Brain microvascular endothelial cell (primary cell): ENCODE results near the gene PDSS2.
"Not testable (repeated sequence)": the region's sequence is repeated elsewhere in the genome, so short reads cannot be mapped to it uniquely, and the experiment has no call there.

ENCODE experiments used
- DNase-seq: peaks from one replicate; pipeline ENCODE4 v3.0.0-alpha.2; 2020
- H3K27ac ChIP-seq: fragments of 250-450 bp; sonication (Bioruptor Pico); 2 replicates; pipeline ENCODE4 v1.5.1; 2020; ENCODE audit warnings: mild to moderate bottlenecking, moderate library complexity
- H3K27me3 ChIP-seq: fragments of 250-450 bp; sonication (Bioruptor Pico); replicated peaks from 2 replicates; pipeline ENCODE4 v1.5.1; 2020; ENCODE audit warnings: mild to moderate bottlenecking
- H3K36me3 ChIP-seq: fragments of 250-450 bp; sonication (Bioruptor Pico); replicated peaks from 2 replicates; pipeline ENCODE4 v1.5.1; 2020; ENCODE audit warnings: mild to moderate bottlenecking
- H3K4me3 ChIP-seq: 2 replicates; pipeline ENCODE4 v1.5.1; 2011; ENCODE audit warnings: low read depth, mild to moderate bottlenecking, control low read depth, low read length, moderate library complexity
- in situ Hi-C: cut with HindIII; loops from 2 replicates; pipeline ENCODE4 v1.10.0; 2017; ENCODE audit warnings: low sequenced_read_pairs, low pct_ligation_motif_present
- TF ChIP-seq, protein P1 (sequence below): IDR thresholded peaks from 2 replicates; pipeline ENCODE4 v1.5.1; 2011; ENCODE audit warnings: low read depth, mild to moderate bottlenecking, moderate library complexity, low read length, control low read depth, inconsistent platforms; ENCODE audit errors: missing control alignments

The PDSS2 gene

DNA sequence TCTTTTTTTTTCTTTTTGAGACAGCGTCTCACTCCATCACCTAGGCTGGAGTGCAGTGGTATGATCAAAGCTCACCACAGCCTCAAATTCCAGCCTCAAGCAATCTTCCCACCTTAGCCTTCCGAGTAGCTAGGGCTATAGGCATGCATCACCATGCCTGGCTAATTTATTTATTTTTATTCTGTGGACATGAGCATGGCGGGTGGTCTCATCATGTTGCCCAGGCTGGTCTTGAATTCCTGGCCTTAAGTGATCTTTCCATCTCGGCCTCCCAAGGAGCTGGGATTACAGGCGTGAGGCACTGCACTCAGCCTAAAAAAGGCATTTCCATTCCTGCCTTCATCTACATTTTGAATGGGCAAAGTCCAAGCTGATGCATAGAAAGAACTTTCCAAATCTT, 287.9 kb downstream of the PDSS2 start:
- in situ Hi-C loops, result no loop called here

DNA sequence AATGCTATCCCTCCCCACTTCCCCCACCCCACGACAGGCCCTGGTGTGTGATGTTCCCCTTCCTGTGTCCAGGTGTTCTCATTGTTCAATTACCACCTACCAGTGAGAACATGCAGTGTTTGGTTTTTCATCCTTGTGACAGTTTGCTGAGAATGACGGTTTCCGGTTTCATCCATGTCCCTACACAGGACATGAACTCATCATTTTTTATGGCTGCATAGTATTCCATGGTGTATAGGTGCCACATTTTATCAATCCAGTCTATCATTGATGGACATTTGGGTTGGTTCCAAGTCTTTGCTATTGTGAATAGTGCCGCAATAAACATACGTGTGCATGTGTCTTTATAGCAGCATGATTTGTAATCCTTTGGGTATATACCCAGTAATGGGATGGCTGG, 295.1 kb downstream of the PDSS2 start:
- DNase-seq, H3K36me3 ChIP-seq, H3K27me3 ChIP-seq, H3K27ac ChIP-seq, H3K4me3 ChIP-seq, in situ Hi-C loops: not testable (repeated sequence)

More for the DNA sequence above, 287.9 kb downstream of the PDSS2 start:
- Histone ChIP-seq H3K4me3 (no peak overlapping the region), H3K27ac (no peak overlapping the region), H3K27me3 (no peaks in the 10 kb centered on the region), H3K36me3 (no peaks in the 10 kb centered on the region)
- TF ChIP-seq, protein P1, sequence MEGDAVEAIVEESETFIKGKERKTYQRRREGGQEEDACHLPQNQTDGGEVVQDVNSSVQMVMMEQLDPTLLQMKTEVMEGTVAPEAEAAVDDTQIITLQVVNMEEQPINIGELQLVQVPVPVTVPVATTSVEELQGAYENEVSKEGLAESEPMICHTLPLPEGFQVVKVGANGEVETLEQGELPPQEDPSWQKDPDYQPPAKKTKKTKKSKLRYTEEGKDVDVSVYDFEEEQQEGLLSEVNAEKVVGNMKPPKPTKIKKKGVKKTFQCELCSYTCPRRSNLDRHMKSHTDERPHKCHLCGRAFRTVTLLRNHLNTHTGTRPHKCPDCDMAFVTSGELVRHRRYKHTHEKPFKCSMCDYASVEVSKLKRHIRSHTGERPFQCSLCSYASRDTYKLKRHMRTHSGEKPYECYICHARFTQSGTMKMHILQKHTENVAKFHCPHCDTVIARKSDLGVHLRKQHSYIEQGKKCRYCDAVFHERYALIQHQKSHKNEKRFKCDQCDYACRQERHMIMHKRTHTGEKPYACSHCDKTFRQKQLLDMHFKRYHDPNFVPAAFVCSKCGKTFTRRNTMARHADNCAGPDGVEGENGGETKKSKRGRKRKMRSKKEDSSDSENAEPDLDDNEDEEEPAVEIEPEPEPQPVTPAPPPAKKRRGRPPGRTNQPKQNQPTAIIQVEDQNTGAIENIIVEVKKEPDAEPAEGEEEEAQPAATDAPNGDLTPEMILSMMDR, result no peak
- DNase-seq, result no peak

DNA sequence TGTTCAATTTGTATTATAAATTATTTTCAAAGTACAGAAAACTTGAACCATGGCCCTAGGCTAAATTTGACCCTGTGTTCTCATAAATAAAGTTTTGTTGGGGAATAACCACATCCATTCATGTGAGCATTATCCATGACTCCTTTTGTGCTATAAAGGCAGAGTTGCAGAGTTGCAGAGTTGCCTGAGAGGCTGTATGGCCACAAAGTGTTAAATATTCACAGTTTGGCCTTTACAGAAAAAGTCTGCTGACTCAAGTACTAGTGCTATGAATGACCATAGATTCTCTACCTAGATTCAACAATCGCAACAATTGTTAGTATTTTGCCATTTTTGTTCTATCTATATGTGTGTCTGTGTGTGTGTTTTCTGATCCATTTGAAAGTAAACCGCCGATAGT, 297.8 kb downstream of the PDSS2 start:
- no peak overlapping the region for H3K27ac ChIP-seq
- DNase-seq, result no peak
- H3K4me3 ChIP-seq, result no peak overlapping the region
- in situ Hi-C loops, result no loop called here
- no peaks in the 10 kb centered on the region for H3K27me3 ChIP-seq
- TF ChIP-seq, protein P1, result no peak
- H3K36me3 ChIP-seq, result no peaks in the 10 kb centered on the region

DNA sequence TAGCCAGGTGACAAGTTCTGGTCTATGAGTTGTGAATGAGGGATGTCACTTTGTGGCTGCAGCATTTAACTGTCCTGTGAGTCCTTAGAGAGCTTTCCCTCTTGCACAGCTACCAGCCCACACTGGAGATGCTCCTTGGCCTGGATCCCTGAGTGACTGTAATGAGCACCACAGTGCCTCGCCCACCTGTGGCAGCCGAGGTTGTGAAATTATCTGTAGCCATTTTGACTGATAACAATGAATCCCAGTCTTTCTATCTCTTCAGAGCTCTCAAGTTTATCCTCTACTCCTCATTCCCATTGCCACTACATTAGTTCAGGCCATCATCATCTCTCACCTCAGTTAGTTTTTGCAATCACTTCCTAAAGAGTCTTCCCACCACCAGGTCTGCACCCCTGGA, 302.7 kb downstream of the PDSS2 start:
- no peak for DNase-seq
- Histone ChIP-seq H3K4me3 (no peak overlapping the region), H3K36me3 (no peaks in the 10 kb centered on the region), H3K27me3 (no peaks in the 10 kb centered on the region), H3K27ac (no peak overlapping the region)
- TF ChIP-seq, protein P1, result no peak
- in situ Hi-C loops, result no loop called here

DNA sequence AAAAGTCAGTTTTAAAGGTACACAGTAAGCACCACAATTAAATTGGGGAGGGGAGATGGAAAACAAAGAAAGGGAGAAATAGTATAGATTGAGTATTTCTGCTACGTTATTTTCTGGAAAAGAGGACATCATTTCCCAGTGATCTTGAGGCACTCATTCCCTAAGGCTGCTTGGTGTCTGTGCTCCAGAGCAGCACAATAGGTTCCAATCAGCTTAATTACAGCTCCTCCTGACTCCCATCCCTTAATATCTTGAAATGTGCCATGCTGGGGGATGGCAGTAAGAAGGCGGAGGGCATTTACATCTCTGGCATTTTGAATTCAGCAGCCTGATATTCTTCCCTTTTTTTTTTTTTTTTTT, 304.6 kb downstream of the PDSS2 start:
- no peak for DNase-seq
- TF ChIP-seq, protein P1, result no peak

DNA sequence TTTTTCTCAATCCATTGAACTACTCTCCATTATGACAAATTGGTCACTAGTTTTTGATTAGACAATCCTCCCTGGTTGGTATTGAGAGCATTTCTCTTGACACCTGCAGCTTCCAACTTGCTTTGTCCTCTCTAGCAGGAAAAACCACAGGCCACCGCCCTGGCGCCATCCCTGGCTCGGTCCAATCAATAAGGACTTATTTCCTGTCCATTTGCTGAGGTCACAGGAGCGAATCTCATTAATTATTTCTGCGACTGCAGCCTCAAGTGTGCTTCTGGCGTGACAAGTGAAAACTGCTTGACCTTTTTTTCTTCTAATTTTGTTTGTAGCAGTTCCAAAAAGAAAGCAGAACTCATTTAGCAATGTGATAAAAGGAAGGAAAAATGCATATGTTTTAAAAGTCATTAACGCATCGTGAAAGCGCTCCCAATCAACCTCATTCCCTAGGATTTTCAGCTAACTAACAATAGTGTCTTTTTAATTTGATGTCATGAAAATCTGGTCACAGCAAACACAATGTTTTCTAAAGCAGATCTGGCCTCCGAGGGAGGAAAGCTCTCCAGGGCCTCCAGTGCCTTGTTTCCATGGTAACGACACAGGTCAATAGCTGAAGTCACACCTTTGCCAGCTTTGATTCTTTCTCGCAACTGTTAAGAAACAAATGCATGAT, 305.1 kb downstream of the PDSS2 start:
- Histone ChIP-seq H3K27me3 (no peaks in the 10 kb centered on the region), H3K4me3 (no peak overlapping the region), H3K36me3 (no peaks in the 10 kb centered on the region), H3K27ac (no peak overlapping the region)
- in situ Hi-C loops, result no loop called here
- TF ChIP-seq, protein P1, result no peak
- no peak for DNase-seq

More for the DNA sequence above, 304.6 kb downstream of the PDSS2 start:
- Histone ChIP-seq H3K4me3 (no peak overlapping the region), H3K27me3 (no peaks in the 10 kb centered on the region), H3K36me3 (no peaks in the 10 kb centered on the region), H3K27ac (no peak overlapping the region)
- in situ Hi-C loops, result no loop called here
